ENCODE measurements around the gene PODXL.
"Not testable (repeated sequence)": the region's sequence is repeated elsewhere in the genome, so short reads cannot be mapped to it uniquely, and the experiment has no call there.

The PODXL gene

DNA sequence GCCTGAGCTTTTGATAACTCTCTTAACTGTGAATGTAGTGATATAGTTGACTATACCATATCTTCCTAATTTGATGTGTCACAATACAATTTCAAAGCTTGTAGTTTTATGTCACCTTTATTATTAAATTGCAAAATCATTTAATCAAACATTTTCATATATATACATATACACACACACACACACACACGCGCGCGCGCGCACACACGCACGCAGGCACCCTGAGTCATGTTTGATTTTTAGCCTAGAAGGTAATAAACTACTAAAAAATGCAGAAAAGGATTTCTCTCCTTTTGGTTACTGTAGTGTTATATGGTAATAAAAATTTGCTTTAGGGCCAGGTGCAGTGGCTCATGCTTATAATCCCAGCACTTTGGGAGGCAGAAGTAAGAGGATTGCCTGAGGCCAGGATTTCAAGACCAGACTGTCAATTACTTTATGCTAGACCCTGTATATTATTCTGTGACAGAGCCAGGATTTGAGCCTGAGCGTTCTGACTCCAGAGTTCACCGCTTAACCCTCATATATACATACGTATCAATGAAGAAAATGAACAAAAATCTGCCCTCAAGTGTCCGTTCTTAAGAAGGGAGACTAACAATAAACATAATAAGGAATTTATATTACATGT is 89.6 kb downstream of the PODXL start:
- 100% methylated on average over 1 of the region's 12 CpGs; no CpG with 5 or more reads in 1 of the 2 donors for WGBS, 2 donors (ENCODE audit: extremely low coverage in 2 of 2, insufficient read length in 2 of 2, insufficient replicate concordance in 1 of 2)
- H3K27me3 ChIP-seq (ENCODE audit: control insufficient read depth in 3 of 3, insufficient read depth in 3 of 3, low read depth in 1 of 3, low read length in 3 of 3), result no peaks in the 10 kb centered on the region
- DNase-seq (ENCODE audit: low spot score), result no peak
- no peak overlapping the region for H2BK12ac ChIP-seq (ENCODE audit: low read length)
- no peaks in the 10 kb centered on the region for H3K4me1 ChIP-seq (ENCODE audit: control insufficient read depth in 2 of 2, insufficient read depth in 1 of 2, low read depth in 1 of 2, low read length in 2 of 2)
- H3K9me3 ChIP-seq (replicated peaks in 1 of 2; ENCODE audit: control insufficient read depth in 2 of 2, insufficient read depth in 1 of 2, low read depth in 1 of 2, low read length in 2 of 2), result peaks cover 0 to 2% of the 10 kb centered on the region in 2 donors
- no peak overlapping the region for H3K27ac ChIP-seq (replicated peaks; ENCODE audit: low read length)
- H3K4me3 ChIP-seq (ENCODE audit: low read length in 2 of 2), result no peak overlapping the region
- no peak overlapping the region for H3K18ac ChIP-seq (ENCODE audit: low read length)
- H3K23ac ChIP-seq (ENCODE audit: low read depth, low read length, poor library complexity), result no peak overlapping the region
- H3K79me1 ChIP-seq (ENCODE audit: low read depth, low read length), result no peaks in the 10 kb centered on the region
- no peak overlapping the region for H2BK120ac ChIP-seq (ENCODE audit: low read depth, low read length)
- no peak overlapping the region for H3K4me2 ChIP-seq (ENCODE audit: insufficient read depth, low read length, poor library complexity, severe bottlenecking)
- no peak overlapping the region for H2AFZ ChIP-seq (ENCODE audit: low read length)
- H2BK15ac ChIP-seq (ENCODE audit: low read length), result no peak overlapping the region
- H2BK5ac ChIP-seq (ENCODE audit: low read length), result no peak overlapping the region
- no peak overlapping the region for H3K14ac ChIP-seq (ENCODE audit: low read length)
- peaks cover 6 to 95% of the 10 kb centered on the region in 2 donors for H3K36me3 ChIP-seq (replicated peaks in 1 of 2; ENCODE audit: control insufficient read depth in 2 of 2, insufficient read depth in 2 of 2, low read length in 2 of 2)
- H2AK5ac ChIP-seq (ENCODE audit: low read depth, low read length), result no peak overlapping the region
- H4K8ac ChIP-seq (ENCODE audit: low read depth, low read length), result no peak overlapping the region
- H3K4ac ChIP-seq (ENCODE audit: low read length), result no peak overlapping the region
- no peak overlapping the region for H3K9ac ChIP-seq (ENCODE audit: low read depth, low read length, poor library complexity)
- H4K91ac ChIP-seq (ENCODE audit: low read depth, low read length, poor library complexity), result no peak overlapping the region

DNA sequence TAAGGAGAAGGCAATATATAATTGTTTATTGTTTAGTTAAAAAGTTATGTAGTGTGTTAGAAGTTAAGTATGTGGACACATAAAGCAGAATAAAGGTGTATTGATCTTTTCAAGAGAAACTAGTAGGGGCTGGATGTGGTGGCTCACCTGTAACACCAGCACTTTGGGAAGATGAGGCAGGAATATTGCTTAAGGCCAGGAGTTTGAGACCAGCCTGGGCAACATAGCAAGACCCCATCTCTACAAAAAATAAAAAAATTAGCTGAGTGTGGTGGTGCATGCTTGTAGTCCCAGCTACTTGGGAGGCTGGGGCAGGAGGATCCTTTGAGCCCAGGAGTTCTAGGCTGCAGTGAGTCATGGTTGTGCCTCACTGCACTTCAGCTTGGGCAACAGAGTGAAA is 93.7 kb downstream of the PODXL start:
- H2BK12ac ChIP-seq (ENCODE audit: low read length); H2AFZ ChIP-seq (ENCODE audit: low read length); H3K23ac ChIP-seq (ENCODE audit: low read depth, low read length, poor library complexity); H3K14ac ChIP-seq (ENCODE audit: low read length); H3K4me3 ChIP-seq (ENCODE audit: low read length in 2 of 2); H2BK5ac ChIP-seq (ENCODE audit: low read length); H2AK5ac ChIP-seq (ENCODE audit: low read depth, low read length); H2BK15ac ChIP-seq (ENCODE audit: low read length); H3K4me2 ChIP-seq (ENCODE audit: insufficient read depth, low read length, poor library complexity, severe bottlenecking); H3K4ac ChIP-seq (ENCODE audit: low read length); H3K9ac ChIP-seq (ENCODE audit: low read depth, low read length, poor library complexity); H3K4me1 ChIP-seq (ENCODE audit: control insufficient read depth in 2 of 2, insufficient read depth in 1 of 2, low read depth in 1 of 2, low read length in 2 of 2); H3K9me3 ChIP-seq (replicated peaks in 1 of 2; ENCODE audit: control insufficient read depth in 2 of 2, insufficient read depth in 1 of 2, low read depth in 1 of 2, low read length in 2 of 2); H3K27me3 ChIP-seq (ENCODE audit: control insufficient read depth in 3 of 3, insufficient read depth in 3 of 3, low read depth in 1 of 3, low read length in 3 of 3); H4K91ac ChIP-seq (ENCODE audit: low read depth, low read length, poor library complexity); H3K27ac ChIP-seq (replicated peaks; ENCODE audit: low read length); DNase-seq (ENCODE audit: low spot score); H4K8ac ChIP-seq (ENCODE audit: low read depth, low read length); H3K18ac ChIP-seq (ENCODE audit: low read length); H2BK120ac ChIP-seq (ENCODE audit: low read depth, low read length); H3K79me1 ChIP-seq (ENCODE audit: low read depth, low read length): not testable (repeated sequence)
- H3K36me3 ChIP-seq (replicated peaks in 1 of 2; ENCODE audit: control insufficient read depth in 2 of 2, insufficient read depth in 2 of 2, low read length in 2 of 2), result peaks cover 3 to 75% of the 10 kb centered on the region in 2 donors

GRCh38 chr7:131462059-131462458 is 94.4 kb downstream of the PODXL start:
- no peak overlapping the region for H3K4me2 ChIP-seq (ENCODE audit: insufficient read depth, low read length, poor library complexity, severe bottlenecking)
- WGBS, 2 donors (ENCODE audit: extremely low coverage in 2 of 2, insufficient read length in 2 of 2, insufficient replicate concordance in 1 of 2), result no CpG with 5 or more reads among the region's 3 CpGs
- no peak overlapping the region for H3K23ac ChIP-seq (ENCODE audit: low read depth, low read length, poor library complexity)
- H2AFZ ChIP-seq (ENCODE audit: low read length), result no peak overlapping the region
- H3K27ac ChIP-seq (replicated peaks; ENCODE audit: low read length), result no peak overlapping the region
- no peak overlapping the region for H3K18ac ChIP-seq (ENCODE audit: low read length)
- no peak overlapping the region for H2AK5ac ChIP-seq (ENCODE audit: low read depth, low read length)
- H3K79me1 ChIP-seq (ENCODE audit: low read depth, low read length), result no peaks in the 10 kb centered on the region
- no peaks in the 10 kb centered on the region for H3K27me3 ChIP-seq (ENCODE audit: control insufficient read depth in 3 of 3, insufficient read depth in 3 of 3, low read depth in 1 of 3, low read length in 3 of 3)
- H3K36me3 ChIP-seq (replicated peaks in 1 of 2; ENCODE audit: control insufficient read depth in 2 of 2, insufficient read depth in 2 of 2, low read length in 2 of 2), result peaks cover 1 to 73% of the 10 kb centered on the region in 2 donors
- H2BK120ac ChIP-seq (ENCODE audit: low read depth, low read length), result no peak overlapping the region
- H4K91ac ChIP-seq (ENCODE audit: low read depth, low read length, poor library complexity), result no peak overlapping the region
- H3K9me3 ChIP-seq (replicated peaks in 1 of 2; ENCODE audit: control insufficient read depth in 2 of 2, insufficient read depth in 1 of 2, low read depth in 1 of 2, low read length in 2 of 2), result peaks cover 0 to 4% of the 10 kb centered on the region in 2 donors
- no peaks in the 10 kb centered on the region for H3K4me1 ChIP-seq (ENCODE audit: control insufficient read depth in 2 of 2, insufficient read depth in 1 of 2, low read depth in 1 of 2, low read length in 2 of 2)
- DNase-seq (ENCODE audit: low spot score), result no peak
- H2BK15ac ChIP-seq (ENCODE audit: low read length), result no peak overlapping the region
- H3K9ac ChIP-seq (ENCODE audit: low read depth, low read length, poor library complexity), result no peak overlapping the region
- H2BK12ac ChIP-seq (ENCODE audit: low read length), result no peak overlapping the region
- no peak overlapping the region for H3K14ac ChIP-seq (ENCODE audit: low read length)
- H4K8ac ChIP-seq (ENCODE audit: low read depth, low read length), result no peak overlapping the region
- no peak overlapping the region for H3K4me3 ChIP-seq (ENCODE audit: low read length in 2 of 2)
- no peak overlapping the region for H2BK5ac ChIP-seq (ENCODE audit: low read length)
- H3K4ac ChIP-seq (ENCODE audit: low read length), result no peak overlapping the region

GRCh38 chr7:131459256-131459655 is 97.2 kb downstream of the PODXL start:
- DNase-seq (ENCODE audit: low spot score), result no peak
- no peak overlapping the region for H3K27ac ChIP-seq (replicated peaks; ENCODE audit: low read length)

More at GRCh38 chr7:131459256-131459655, 97.2 kb downstream of the PODXL start:
- Histone ChIP-seq H3K4me3 (ENCODE audit: low read length in 2 of 2) (no peak overlapping the region), H2BK120ac (ENCODE audit: low read depth, low read length) (no peak overlapping the region), H3K23ac (ENCODE audit: low read depth, low read length, poor library complexity) (no peak overlapping the region), H3K4me2 (ENCODE audit: insufficient read depth, low read length, poor library complexity, severe bottlenecking) (no peak overlapping the region), H2BK5ac (ENCODE audit: low read length) (no peak overlapping the region), H3K18ac (ENCODE audit: low read length) (no peak overlapping the region), H2BK15ac (ENCODE audit: low read length) (no peak overlapping the region), H3K27me3 (ENCODE audit: control insufficient read depth in 3 of 3, insufficient read depth in 3 of 3, low read depth in 1 of 3, low read length in 3 of 3) (no peaks in the 10 kb centered on the region), H3K4ac (ENCODE audit: low read length) (no peak overlapping the region), H2AFZ (ENCODE audit: low read length) (no peak overlapping the region), H2AK5ac (ENCODE audit: low read depth, low read length) (no peak overlapping the region), H3K14ac (ENCODE audit: low read length) (no peak overlapping the region), H3K4me1 (ENCODE audit: control insufficient read depth in 2 of 2, insufficient read depth in 1 of 2, low read depth in 1 of 2, low read length in 2 of 2) (no peaks in the 10 kb centered on the region), H3K79me1 (ENCODE audit: low read depth, low read length) (no peaks in the 10 kb centered on the region), H2BK12ac (ENCODE audit: low read length) (no peak overlapping the region), H4K91ac (ENCODE audit: low read depth, low read length, poor library complexity) (no peak overlapping the region), H3K9ac (ENCODE audit: low read depth, low read length, poor library complexity) (no peak overlapping the region), H3K36me3 (replicated peaks in 1 of 2; ENCODE audit: control insufficient read depth in 2 of 2, insufficient read depth in 2 of 2, low read length in 2 of 2) (peaks cover 0 to 61% of the 10 kb centered on the region in 2 donors), H4K8ac (ENCODE audit: low read depth, low read length) (no peak overlapping the region), H3K9me3 (replicated peaks in 1 of 2; ENCODE audit: control insufficient read depth in 2 of 2, insufficient read depth in 1 of 2, low read depth in 1 of 2, low read length in 2 of 2) (peaks cover 0 to 4% of the 10 kb centered on the region in 2 donors)
- WGBS, 2 donors (ENCODE audit: extremely low coverage in 2 of 2, insufficient read length in 2 of 2, insufficient replicate concordance in 1 of 2), result no CpG with 5 or more reads among the region's 1 CpG

Data from neuronal stem cell (in vitro differentiated cells).